A172 (cell line): ENCODE measurements around the gene RAB28. TPM values are rescaled to one million over a fixed set of nuclear protein-coding genes. Genes with fewer than 3 reads are reported as not detected.
A peak's percentile ranks its signal among the peaks of the same experiment; 100 is the strongest.

ENCODE experiments used
- DNase-seq: peaks from one replicate; pipeline ENCODE4 v3.0.0-alpha.2; 2015; ENCODE audit warnings: low spot score
- total RNA-seq: library from RNA; depleted of rRNA; stranded (reverse); fragments of >200 nt; shearing (Covaris generic); gene quantifications from 2 replicates; pipeline ENCODE4 v1.2.3, GENCODE V29; 2014

The RAB28 gene
- total RNA-seq, 1 experiment from 2014 or later: 34.8 TPM

GRCh38 chr4:13511101-13511500 is 27.0 kb upstream of the RAB28 start:
- DNase-seq: peak; percentile 3

- no peak for DNase-seq
These were observed 25.3 kb upstream of the RAB28 start for GRCh38 chr4:13509442-13509841.

- no peak for DNase-seq
These were observed 20.2 kb upstream of the RAB28 start for GRCh38 chr4:13504374-13504773.

GRCh38 chr4:13498469-13498868 is 14.3 kb upstream of the RAB28 start:
- DNase-seq: no peak

- no peak for DNase-seq
These were observed 12.5 kb upstream of the RAB28 start for GRCh38 chr4:13496605-13497004.

GRCh38 chr4:13495753-13496152 is 11.6 kb upstream of the RAB28 start:
- no peak for DNase-seq

GRCh38 chr4:13493793-13494192 is 9.7 kb upstream of the RAB28 start:
- DNase-seq: no peak

- DNase-seq: no peak
These were observed 8.6 kb upstream of the RAB28 start for GRCh38 chr4:13492747-13493146.

- DNase-seq: no peak
These were observed 645 bp upstream of the RAB28 start for GRCh38 chr4:13484749-13485221.

GRCh38 chr4:13483768-13484121 is 395 bp downstream of the RAB28 start:
- DNase-seq: peak; percentile 61

- DNase-seq: peak; percentile 3
These were observed 888 bp downstream of the RAB28 start for GRCh38 chr4:13483136-13483767.

GRCh38 chr4:13481569-13481968 is 2.6 kb downstream of the RAB28 start:
- DNase-seq: peak; percentile 16

- DNase-seq: no peak
These were observed 5.4 kb downstream of the RAB28 start for GRCh38 chr4:13478707-13479106.

- no peak for DNase-seq
These were observed 6.0 kb downstream of the RAB28 start for GRCh38 chr4:13478131-13478530.

- DNase-seq: peak; percentile 57
These were observed 7.2 kb downstream of the RAB28 start for GRCh38 chr4:13476915-13477314.

GRCh38 chr4:13476152-13476551 is 8.0 kb downstream of the RAB28 start:
- DNase-seq: no peak

- no peak for DNase-seq
These were observed 12.7 kb downstream of the RAB28 start for GRCh38 chr4:13471400-13471799.

- no peak for DNase-seq
These were observed 13.8 kb downstream of the RAB28 start for GRCh38 chr4:13470379-13470778.

- no peak for DNase-seq
These were observed 19.2 kb downstream of the RAB28 start for GRCh38 chr4:13464973-13465372.

GRCh38 chr4:13464543-13464942 is 19.6 kb downstream of the RAB28 start:
- DNase-seq: no peak

GRCh38 chr4:13461191-13461905 is 22.8 kb downstream of the RAB28 start:
- no peak for DNase-seq

- DNase-seq: no peak
These were observed 28.7 kb downstream of the RAB28 start for GRCh38 chr4:13455411-13455810.

GRCh38 chr4:13454786-13455185 is 29.4 kb downstream of the RAB28 start:
- no peak for DNase-seq
